ENCODE measurements around the gene THSD8.

DNA sequence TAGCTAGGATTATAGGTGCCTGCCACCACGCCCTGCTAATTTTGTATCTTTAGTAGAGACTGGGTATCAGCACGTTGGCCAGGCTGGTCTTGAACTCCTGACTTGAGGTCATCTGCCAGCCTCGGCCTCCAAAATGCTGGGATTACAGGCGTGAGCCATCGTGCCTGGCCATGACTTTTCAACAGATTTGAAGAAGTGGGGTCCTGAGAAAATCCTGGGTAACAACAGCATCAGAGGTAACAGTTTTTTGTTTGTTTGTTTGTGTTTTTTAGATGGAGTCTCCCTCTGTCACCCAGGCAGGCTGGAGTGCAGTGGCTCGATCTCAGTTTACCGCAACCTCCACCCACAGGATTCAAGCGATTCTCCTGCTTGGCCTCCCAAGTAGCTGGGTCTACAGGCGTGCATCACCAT lies 6.9 kb upstream of the THSD8 start:
- TF ChIP-seq GATA3 (IDR thresholded peaks at IDR 0.05; ENCODE audit: low read depth, low read length) (no peak), GATA2 (IDR thresholded peaks at IDR 0.05; ENCODE audit: low read depth, low read length) (no peak)
